ENCODE data around the gene FKBP14.
"Not testable (repeated sequence)": the region's sequence is repeated elsewhere in the genome, so short reads cannot be mapped to it uniquely, and the experiment has no call there.

FKBP14 gene

DNA sequence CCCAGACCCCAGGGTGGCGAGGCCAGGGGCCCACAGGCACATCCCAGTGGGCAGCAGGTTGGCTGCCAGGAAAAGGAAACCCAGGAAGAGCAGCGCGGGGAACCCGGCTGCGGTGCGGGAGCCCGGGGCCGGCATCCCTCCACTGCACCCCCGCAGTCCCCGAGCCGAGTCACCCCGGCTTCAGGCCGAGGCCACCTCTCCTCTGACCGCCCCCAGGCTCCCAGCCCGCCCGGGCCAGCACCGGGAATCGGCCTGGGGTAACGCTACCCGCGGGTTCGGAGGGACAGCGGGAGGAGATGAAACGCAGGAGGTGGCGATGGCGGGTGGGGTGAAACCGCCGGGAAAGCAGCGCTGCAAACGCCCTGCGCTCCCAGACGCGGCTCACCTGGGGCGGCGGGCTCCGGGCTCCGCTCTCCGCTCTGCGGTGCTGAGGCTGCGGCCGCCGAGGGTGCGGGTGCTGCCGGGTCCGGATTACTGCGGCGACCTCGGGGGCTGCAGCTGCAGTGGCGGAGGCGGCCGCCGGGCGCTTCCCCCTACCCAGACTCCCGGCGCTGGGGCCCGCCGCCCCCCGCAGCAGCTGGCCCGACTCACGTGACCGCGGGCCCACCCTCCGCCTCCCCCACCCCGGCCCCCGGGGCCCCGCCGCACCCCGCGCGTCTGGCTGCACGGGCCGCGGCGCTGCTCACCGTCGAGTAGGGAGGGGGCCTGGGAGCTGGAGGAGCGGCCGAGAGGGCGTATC lies 37.1 kb downstream of the FKBP14 start, which contains the start of gene SCRN1:
TSS of gene SCRN1 (minus strand) at position 545 of the 739 bp plus-strand sequence. CDS start 20,734 bp downstream, outside the sequence.
- peak; percentile 80 for DNase-seq (ENCODE audit: low spot score)

- DNase-seq (ENCODE audit: low spot score): peak; percentile 56
Observed at GRCh38 chr7:29988424-29989256, 37.9 kb downstream of the FKBP14 start.

- DNase-seq (ENCODE audit: low spot score): peak; percentile 82
Observed at GRCh38 chr7:29987811-29988317, 38.6 kb downstream of the FKBP14 start.

DNA sequence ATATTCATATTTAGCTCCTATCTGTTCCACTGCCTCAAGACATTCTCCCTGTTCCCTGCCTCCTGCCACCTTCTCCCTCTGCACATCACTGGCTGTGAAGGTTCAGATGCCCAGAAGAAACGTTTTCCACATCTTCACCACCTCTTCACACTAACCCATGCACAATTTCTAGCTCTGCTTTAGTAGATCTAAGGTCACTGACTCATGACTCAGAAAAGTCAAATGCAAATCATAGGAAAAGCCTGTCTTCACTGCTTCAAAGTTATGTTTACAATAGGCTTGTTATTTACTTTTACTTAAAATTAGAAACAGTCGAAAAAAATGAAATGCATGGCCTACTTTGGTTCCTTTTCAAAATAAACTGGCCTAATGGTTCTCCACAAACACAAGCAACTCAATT lies 39.4 kb downstream of the FKBP14 start:
- peak; percentile 36 for DNase-seq (ENCODE audit: low spot score)

DNA sequence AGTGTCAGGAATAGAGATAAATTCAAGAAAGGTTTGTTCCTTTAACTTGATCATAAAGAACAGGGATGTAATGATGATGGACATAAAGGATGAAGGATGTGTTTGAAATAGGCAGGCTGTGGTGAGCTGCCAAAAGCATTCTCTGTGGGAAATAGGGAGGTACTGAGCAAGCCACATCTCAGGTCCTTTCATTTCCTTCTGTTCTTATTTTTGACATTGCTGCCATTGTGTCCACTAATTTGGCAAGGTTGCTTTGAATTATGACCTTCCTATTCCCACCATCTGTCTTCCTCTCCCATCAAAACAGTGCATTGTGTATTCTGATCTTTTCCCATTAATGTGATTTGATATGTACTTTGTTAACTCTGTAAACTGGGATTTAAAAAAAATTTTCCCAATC lies 46.4 kb downstream of the FKBP14 start:
- DNase-seq (ENCODE audit: low spot score): no peak

DNA sequence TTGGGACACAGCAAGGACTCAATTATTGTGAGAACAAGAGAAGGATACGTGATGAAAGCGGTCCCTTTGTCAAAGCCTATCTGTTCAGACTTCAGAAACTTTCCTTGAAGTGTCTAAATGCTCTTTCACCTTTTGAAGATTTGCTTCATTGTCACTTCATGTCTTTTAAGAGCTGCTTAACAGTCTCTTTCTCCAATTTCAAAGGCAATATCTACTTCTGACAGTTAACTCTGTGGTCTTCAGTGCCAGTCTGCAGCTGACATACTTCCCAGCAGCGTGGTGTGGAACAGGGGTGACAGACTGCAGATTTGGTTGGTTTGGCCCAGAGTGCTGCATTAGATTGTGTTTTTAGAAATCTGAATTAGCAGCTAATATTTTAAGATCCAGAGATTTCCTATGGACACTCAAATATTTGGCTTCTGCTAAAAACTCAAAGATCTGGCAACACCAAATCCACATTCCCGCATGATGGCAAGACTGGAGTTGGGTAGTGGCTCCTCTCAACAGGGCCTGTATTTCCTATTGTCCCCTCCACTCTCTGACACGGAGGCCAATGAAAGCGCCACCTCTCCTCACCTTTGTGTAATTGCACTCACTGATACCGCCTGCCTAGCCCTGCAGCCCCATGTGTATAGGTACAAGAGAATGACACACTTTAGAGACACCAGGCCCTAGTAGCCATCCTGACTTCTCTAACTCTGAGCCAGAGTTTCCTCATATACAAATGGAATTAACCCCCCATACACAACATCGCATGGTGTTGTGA lies 48.4 kb downstream of the FKBP14 start:
- DNase-seq (ENCODE audit: low spot score): no peak

DNA sequence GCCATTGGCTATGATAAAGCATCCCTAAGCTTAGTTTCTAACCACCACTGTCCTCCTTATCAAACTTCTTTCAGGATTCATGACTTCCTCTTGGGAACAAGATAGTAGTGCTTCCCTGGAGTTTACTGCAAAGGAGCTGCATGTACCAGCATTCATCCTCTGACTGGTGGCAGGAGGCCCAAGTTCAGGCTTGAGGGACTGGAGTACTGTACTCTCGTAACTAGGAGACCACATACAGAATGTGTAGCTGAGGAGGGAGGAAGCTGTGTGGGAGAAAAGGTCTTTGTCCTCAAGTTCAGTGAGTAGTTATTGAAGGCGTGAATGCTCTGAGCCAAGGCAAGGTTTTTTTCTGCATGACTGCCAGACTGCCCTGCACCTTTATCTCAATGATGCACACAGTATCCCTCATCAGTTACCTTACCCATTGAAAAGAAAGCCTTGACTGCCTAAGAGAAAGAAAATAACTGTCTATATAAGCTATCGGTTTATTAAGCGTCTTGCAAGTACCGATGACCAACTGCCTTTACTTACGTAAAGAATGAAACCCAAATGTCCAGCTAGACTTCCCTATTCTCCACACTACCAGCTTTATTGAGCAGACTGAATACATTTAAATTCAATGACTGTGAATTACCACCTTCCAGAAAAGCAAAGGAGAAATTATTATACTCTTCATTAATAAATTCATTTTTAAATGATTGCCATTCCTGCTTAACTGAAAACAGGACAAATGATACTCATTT lies 49.7 kb downstream of the FKBP14 start:
- DNase-seq (ENCODE audit: low spot score): no peak

DNA sequence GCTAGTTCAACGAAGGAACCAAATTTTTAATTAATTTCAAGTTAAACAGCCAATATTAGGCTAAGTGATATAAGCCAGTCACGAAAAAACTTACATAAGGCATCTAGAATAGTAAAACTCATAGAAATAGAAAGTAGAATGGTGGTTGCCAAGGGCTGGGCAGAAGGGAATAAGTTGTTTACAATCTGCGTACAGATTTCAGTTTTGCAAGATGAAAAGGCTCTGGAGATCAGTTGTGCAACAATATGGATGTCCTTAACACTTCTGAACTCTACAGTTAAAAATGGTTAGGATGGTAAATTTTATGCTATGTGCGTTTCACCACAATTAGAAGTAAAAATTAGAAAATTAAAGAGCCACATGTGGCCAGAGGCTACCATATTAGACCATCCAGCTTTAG lies 50.2 kb downstream of the FKBP14 start:
- no peak for DNase-seq (ENCODE audit: low spot score)

- no peak for DNase-seq (ENCODE audit: low spot score)
Observed at GRCh38 chr7:29975561-29975960, 50.9 kb downstream of the FKBP14 start.

DNA sequence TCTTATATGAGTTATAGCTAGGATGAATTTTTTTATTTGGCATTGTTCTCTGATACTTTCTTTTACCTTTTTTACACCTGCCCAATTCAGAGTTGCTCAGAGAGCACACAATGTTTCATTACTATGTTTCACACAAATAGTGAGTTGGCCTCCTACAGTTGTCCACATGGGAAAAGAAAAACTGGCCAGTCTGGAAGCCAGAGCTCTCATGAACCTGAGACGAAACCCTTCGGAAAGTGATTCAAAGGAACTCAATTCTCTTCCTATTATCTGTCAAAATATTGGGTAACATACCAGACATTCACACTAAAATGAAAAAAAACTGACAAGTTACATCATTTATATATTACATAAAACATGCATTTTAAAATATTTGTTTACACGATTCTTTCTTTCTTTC lies 52.2 kb downstream of the FKBP14 start:
- no peak for DNase-seq (ENCODE audit: low spot score)

DNA sequence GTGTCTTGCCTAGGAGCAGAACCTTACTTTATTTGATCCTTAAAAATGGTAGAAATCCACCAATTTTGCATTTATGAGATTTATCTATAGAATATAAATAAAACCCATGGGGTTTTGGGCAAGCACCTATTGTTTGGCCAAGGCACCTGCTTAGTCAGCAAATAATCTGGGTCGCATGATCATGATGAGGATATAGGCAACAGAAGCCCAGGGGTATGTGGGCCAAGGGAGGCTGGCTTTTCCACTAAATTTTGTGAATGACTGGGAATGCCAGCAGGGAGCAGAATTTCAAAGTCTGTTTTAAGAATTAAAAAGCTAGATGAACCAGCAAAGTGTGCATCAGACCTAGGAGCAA lies 54.2 kb downstream of the FKBP14 start:
- DNase-seq (ENCODE audit: low spot score): no peak

DNA sequence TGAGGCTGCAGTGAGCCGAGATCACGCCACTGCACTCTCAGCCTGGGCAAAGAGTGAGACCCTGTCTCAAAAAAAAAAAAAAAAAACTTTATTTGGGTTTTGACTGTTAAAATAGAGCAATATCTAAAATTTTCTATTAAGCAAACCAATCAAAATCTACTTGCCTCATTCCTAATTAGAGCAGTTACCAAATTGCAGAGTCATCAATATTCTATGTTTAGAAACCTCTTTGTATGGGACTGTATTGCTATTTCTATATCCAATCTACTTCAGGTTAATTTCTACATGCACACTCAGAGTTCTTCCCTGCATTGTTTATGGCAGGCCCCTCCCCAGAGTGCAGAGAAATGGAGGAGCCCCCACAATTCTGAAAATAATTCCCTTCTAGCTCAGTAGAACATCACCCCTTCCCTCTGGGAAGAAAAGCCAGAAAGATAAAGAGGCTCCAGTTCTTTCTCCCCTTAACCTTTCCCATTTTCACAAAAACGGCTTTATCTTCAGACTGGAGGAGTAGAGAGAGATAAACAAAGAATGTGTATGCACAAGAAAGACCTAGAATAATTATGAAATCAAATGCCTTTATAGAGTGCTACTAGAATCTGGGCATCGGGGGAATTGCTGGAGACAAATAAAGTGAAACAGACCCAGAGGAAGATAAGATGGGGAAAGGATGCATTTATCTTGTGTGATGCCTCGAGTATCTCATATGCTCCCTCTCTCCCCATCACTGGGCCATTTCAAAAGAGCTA lies 54.8 kb downstream of the FKBP14 start:
- no peak for DNase-seq (ENCODE audit: low spot score)

GRCh38 chr7:29970158-29970557 lies 56.3 kb downstream of the FKBP14 start:
- DNase-seq (ENCODE audit: low spot score): no peak

- no peak for DNase-seq (ENCODE audit: low spot score)
Observed at GRCh38 chr7:29969738-29970137, 56.8 kb downstream of the FKBP14 start.

- peak; percentile 37 for DNase-seq (ENCODE audit: low spot score)
Observed at GRCh38 chr7:29968683-29969395, 57.7 kb downstream of the FKBP14 start.

DNA sequence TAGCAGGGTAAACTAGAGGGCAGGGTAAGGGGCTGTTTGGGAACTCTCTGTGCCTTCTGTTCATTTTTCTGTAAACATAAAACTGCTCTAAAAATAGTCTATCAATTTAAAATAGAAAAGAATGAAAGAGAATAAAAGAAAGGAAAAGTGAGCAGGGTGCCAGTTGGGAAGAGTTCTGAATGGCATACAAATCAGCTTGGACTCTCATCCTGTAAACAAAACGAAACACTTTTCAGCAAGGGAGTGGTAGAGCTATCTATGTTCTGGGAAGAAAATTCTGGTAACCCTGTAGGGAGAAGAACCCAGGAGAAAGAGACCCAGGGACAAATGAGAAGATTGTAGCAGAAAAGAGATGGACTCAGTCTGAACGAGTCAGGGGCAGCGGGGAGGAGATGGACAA lies 61.5 kb downstream of the FKBP14 start:
- no peak for DNase-seq (ENCODE audit: low spot score)

- DNase-seq (ENCODE audit: low spot score): no peak
Observed at GRCh38 chr7:29962035-29962434, 64.5 kb downstream of the FKBP14 start.

GRCh38 chr7:29961611-29962010 lies 64.9 kb downstream of the FKBP14 start:
- not testable (repeated sequence) for DNase-seq (ENCODE audit: low spot score)

All from AG08396 (cell line).